Mesodermal cell (in vitro differentiated cells): ENCODE data around the gene DTWD1.
A peak's percentile ranks its signal among the peaks of the same experiment; 100 is the strongest.

Experiments used
- H3K27ac ChIP-seq: 2 replicates; pipeline ENCODE4 v1.7.0; 2013; ENCODE audit warnings: mild to moderate bottlenecking, low read depth, low read length, moderate library complexity; ENCODE audit not compliant: severe bottlenecking
- H3K36me3 ChIP-seq: 2 replicates; pipeline ENCODE4 v1.7.1; 2013; ENCODE audit warnings: mild to moderate bottlenecking, low read length, moderate library complexity; ENCODE audit not compliant: control insufficient read depth, insufficient read depth
- H3K4me1 ChIP-seq: one replicate; pipeline ENCODE4 v1.7.1; 2013; ENCODE audit warnings: mild to moderate bottlenecking, low read length; ENCODE audit not compliant: insufficient read depth, control insufficient read depth, poor library complexity, severe bottlenecking
- H3K4me3 ChIP-seq: 2 replicates; pipeline ENCODE4 v1.7.0; 2013; ENCODE audit warnings: low read length, control low read depth, mild to moderate bottlenecking; ENCODE audit not compliant: insufficient read depth, poor library complexity, severe bottlenecking; ENCODE audit errors: extremely low read depth
- H3K9me3 ChIP-seq: 2 replicates; pipeline ENCODE4 v1.7.1; 2013; ENCODE audit warnings: mild to moderate bottlenecking, low read length, moderate library complexity; ENCODE audit not compliant: control insufficient read depth
- WGBS, 2 experiments: methylation state at CpG; one replicate each; pipeline ENCODE4 v1.1.5; 2013; ENCODE audit warnings: missing lambda C conversion rate in 2 of 2; ENCODE audit not compliant: insufficient coverage in 2 of 2; 5-methylcytosine and 5-hydroxymethylcytosine counted together

Gene DTWD1

DNA sequence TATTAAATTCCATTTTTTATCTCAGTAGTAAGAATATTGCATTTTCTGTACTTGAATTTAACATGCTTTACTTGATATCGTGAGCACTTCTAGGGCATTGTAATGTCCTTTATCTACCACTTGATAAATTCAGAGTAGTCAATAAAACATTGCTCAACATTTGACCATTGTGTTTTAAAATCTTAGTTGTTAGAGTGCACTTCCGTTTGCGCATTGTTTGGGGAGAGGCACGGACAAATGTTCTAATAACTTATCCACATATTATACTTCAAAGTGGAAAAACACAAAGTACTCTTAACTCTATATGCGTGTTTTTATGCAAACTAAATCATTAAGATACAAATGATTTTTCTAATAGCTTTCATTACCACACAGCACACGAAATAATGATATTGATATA lies 649 bp upstream of the DTWD1 start:
- H3K36me3 ChIP-seq: peaks cover 25% of the 10 kb centered on the region
- peak overlapping the region; percentile 62 for H3K4me3 ChIP-seq
- WGBS, 2 experiments: 20% methylated on average over 1 of the region's 6 CpGs; no CpG with 5 or more reads in 1 of the 2 experiments
- H3K4me1 ChIP-seq: no peaks in the 10 kb centered on the region
- peak overlapping the region; percentile 89 for H3K27ac ChIP-seq
- H3K9me3 ChIP-seq: peaks cover 21% of the 10 kb centered on the region

DNA sequence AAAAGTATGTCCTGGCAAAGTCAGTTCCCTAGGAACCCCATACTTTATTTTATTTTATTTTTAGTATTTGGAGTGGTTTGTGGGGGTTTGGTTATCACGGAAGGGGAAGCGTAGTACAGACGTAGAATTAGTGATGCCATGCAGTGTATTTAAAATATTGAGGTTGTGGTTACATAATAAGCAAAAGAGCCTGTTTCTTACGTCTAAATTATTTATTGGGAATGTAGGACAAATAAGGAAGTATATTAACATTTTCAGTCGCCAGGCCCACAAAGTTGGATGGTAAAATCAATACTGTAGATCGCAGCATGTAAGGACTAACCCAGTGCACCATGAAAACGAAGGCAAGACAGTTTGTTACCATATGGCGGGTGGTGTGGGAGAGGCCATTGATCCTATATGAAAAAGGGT lies 558 bp downstream of the DTWD1 start:
- no peaks in the 10 kb centered on the region for H3K4me1 ChIP-seq
- H3K36me3 ChIP-seq: peaks cover 37% of the 10 kb centered on the region
- peak overlapping the region; percentile 89 for H3K27ac ChIP-seq
- 28 to 31% methylated on average over 5 of the region's 8 CpGs for WGBS, 2 experiments
- H3K4me3 ChIP-seq: peak overlapping the region; percentile 62
- peaks cover 25% of the 10 kb centered on the region for H3K9me3 ChIP-seq

GRCh38 chr15:49621887-49622286 lies 1.0 kb downstream of the DTWD1 start:
- peaks cover 37% of the 10 kb centered on the region for H3K36me3 ChIP-seq
- peaks cover 25% of the 10 kb centered on the region for H3K9me3 ChIP-seq
- no peaks in the 10 kb centered on the region for H3K4me1 ChIP-seq
- WGBS, 2 experiments: 89 to 100% methylated on average over 1 of the region's 1 CpG
- H3K27ac ChIP-seq: no peak overlapping the region
- H3K4me3 ChIP-seq: peak overlapping the region; percentile 62

DNA sequence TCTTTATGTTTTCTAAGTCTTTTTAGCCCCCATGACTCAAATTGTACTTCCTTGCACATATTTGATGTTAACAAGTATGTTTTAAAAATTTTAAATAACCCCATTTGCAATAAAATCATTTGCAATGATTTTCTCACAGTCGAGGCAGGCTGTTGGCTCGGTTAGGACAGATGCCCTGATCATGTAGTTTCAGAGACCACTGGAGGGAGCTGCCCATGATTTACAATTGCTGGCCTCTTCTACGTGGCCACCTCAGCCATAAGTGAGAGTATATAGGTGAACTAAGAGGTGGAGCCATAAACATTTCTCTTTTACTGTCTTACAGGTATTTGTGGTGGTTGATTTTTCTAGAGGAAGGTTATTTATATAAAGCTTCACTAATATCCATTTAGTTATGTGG lies 1.7 kb downstream of the DTWD1 start:
- Histone ChIP-seq H3K4me3 (no peak overlapping the region), H3K9me3 (peaks cover 25% of the 10 kb centered on the region), H3K36me3 (peaks cover 39% of the 10 kb centered on the region), H3K4me1 (no peaks in the 10 kb centered on the region), H3K27ac (no peak overlapping the region)
- 89 to 100% methylated on average over 2 of the region's 3 CpGs for WGBS, 2 experiments

- H3K4me1 ChIP-seq: peaks cover 3% of the 10 kb centered on the region
- no peak overlapping the region for H3K27ac ChIP-seq
- no peak overlapping the region for H3K4me3 ChIP-seq
- peaks cover 49% of the 10 kb centered on the region for H3K36me3 ChIP-seq
- 100% methylated on average over 1 of the region's 2 CpGs for WGBS, 2 experiments
- H3K9me3 ChIP-seq: peaks cover 25% of the 10 kb centered on the region
Measured at GRCh38 chr15:49624056-49624455, 3.2 kb downstream of the DTWD1 start.

DNA sequence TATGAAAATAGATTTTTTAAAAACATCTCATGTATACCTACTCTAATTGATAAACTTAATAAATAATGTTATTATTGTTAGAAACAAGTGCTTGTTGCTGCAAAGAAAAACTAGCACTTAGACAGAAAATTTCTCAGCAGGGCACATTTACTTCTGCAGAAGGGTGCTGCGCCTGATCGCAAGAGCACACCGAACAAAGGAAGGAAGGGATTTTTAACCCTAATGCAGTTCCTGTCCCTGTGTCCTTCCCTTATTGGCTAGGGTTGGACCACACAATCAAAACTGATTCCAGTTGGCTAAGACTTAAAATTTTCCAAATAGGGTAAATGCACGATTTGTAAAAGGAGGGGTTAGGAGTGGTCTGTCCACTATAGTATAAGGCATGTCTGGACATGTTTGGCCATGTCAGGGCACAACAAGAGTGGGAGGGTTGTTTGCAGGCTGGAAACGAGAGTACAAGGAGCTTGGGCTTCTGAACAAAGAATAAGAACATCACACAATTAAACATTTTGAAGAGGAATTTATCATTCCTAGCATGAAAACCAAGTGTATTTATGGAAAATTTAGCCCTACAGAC lies 4.7 kb downstream of the DTWD1 start:
- H3K4me1 ChIP-seq: peaks cover 3% of the 10 kb centered on the region
- H3K36me3 ChIP-seq: peaks cover 56% of the 10 kb centered on the region
- H3K4me3 ChIP-seq: no peak overlapping the region
- H3K9me3 ChIP-seq: peaks cover 25% of the 10 kb centered on the region
- H3K27ac ChIP-seq: peak overlapping the region; percentile 57
- WGBS, 2 experiments: 100% methylated on average over 3 of the region's 5 CpGs; no CpG with 5 or more reads in 1 of the 2 experiments

- peaks cover 64% of the 10 kb centered on the region for H3K36me3 ChIP-seq
- H3K4me1 ChIP-seq: peaks cover 3% of the 10 kb centered on the region
- no peak overlapping the region for H3K4me3 ChIP-seq
- no CpG with 5 or more reads among the region's 1 CpG for WGBS, 2 experiments
- peak overlapping the region; percentile 75 for H3K27ac ChIP-seq
- H3K9me3 ChIP-seq: peaks cover 25% of the 10 kb centered on the region
Measured at GRCh38 chr15:49627407-49627877, 6.6 kb downstream of the DTWD1 start.

DNA sequence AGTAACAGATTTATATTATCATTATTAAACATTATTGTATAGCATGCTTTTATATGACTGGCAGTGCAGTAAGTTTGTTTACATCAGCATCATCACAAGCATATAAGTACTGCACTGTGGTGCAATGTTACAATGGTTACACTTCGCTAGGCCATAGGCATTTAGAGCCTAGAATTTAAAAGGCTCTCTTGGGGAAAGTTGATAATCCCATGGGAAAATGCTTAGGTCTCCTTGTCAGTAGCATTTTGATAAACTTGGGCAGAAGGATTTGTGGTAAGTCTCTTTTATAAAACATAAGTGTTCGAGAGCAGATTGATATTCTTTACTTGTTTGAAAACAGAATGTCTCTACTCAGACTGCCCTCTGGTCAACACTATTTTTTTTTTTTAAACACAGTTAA lies 7.5 kb downstream of the DTWD1 start:
- H3K4me3 ChIP-seq: no peak overlapping the region
- H3K36me3 ChIP-seq: peaks cover 55% of the 10 kb centered on the region
- no peak overlapping the region for H3K27ac ChIP-seq
- peaks cover 23% of the 10 kb centered on the region for H3K9me3 ChIP-seq
- H3K4me1 ChIP-seq: peaks cover 3% of the 10 kb centered on the region
- WGBS, 2 experiments: 100% methylated on average over 1 of the region's 2 CpGs

DNA sequence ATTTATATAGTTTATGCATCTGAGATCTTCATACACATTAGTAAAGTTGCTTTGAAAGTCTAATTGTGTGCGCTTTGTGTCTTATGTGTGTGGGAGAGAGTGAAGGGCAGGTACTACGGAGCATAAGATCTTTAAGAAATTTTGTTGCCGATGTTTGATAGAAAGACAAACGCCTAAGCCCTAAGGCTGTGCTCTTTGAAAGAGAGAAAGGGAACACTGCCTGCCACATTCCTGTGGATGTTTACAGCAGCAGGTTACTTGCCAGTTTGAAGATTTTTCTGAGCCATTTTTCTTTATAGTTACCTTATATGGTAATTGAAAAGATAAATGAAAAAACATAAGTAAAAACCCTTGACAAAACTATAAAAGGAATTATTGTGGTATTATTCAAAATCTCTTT lies 17.0 kb downstream of the DTWD1 start:
- peaks cover 15% of the 10 kb centered on the region for H3K36me3 ChIP-seq
- no peaks in the 10 kb centered on the region for H3K4me1 ChIP-seq
- no peak overlapping the region for H3K4me3 ChIP-seq
- no peaks in the 10 kb centered on the region for H3K9me3 ChIP-seq
- 78 to 86% methylated on average over 4 of the region's 4 CpGs for WGBS, 2 experiments
- H3K27ac ChIP-seq: no peak overlapping the region

- Histone ChIP-seq H3K27ac (no peak overlapping the region), H3K9me3 (no peaks in the 10 kb centered on the region), H3K4me1 (no peaks in the 10 kb centered on the region), H3K4me3 (no peak overlapping the region), H3K36me3 (peaks cover 7% of the 10 kb centered on the region)
- WGBS, 2 experiments: 100% methylated on average over 1 of the region's 1 CpG
Measured at GRCh38 chr15:49644364-49644794, 23.5 kb downstream of the DTWD1 start.

GRCh38 chr15:49645277-49645676 lies 24.4 kb downstream of the DTWD1 start:
- no peak overlapping the region for H3K27ac ChIP-seq
- H3K36me3 ChIP-seq: peaks cover 7% of the 10 kb centered on the region
- H3K9me3 ChIP-seq: no peaks in the 10 kb centered on the region
- H3K4me3 ChIP-seq: no peak overlapping the region
- no peaks in the 10 kb centered on the region for H3K4me1 ChIP-seq
